Measurements from ENCODE around the gene DTX3L. TPM values are rescaled to one million over a fixed set of nuclear protein-coding genes. Genes with fewer than 3 reads are reported as not detected.
A peak's percentile ranks its signal among the peaks of the same experiment; 100 is the strongest.

DTX3L gene
- total RNA-seq, 1 experiment from 2014 or later, result 10.9 TPM

DNA sequence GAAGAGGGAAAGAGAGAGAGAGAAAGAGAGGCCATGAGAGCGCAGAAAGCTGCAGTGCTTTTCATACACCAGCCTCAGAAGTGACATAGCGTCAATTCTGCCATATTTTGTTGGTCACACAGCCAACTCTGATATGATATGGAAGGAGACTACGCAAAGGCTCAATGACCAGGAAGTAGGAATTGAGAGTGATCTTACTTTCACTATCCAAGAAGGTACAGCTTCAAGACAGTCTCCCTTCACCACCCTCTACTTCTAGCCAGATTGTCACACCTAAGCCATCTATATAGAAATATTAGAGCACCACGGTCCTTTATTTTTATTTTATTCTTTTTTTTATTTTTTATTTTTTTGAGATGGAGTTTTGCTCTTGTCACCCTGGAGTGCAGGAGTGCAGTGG, 34.4 kb downstream of the DTX3L start:
- no peaks in the 10 kb centered on the region for H3K4me1 ChIP-seq (replicated peaks)
- no peaks in the 10 kb centered on the region for H3K9me3 ChIP-seq (replicated peaks)
- H3K27ac ChIP-seq, result no peak overlapping the region
- no peak for DNase-seq (ENCODE audit: low read depth in 1 of 2, low spot score in 2 of 2)
- no peaks in the 10 kb centered on the region for H3K36me3 ChIP-seq
- no peak overlapping the region for H3K4me3 ChIP-seq
- no peaks in the 10 kb centered on the region for H3K27me3 ChIP-seq (replicated peaks)

DNA sequence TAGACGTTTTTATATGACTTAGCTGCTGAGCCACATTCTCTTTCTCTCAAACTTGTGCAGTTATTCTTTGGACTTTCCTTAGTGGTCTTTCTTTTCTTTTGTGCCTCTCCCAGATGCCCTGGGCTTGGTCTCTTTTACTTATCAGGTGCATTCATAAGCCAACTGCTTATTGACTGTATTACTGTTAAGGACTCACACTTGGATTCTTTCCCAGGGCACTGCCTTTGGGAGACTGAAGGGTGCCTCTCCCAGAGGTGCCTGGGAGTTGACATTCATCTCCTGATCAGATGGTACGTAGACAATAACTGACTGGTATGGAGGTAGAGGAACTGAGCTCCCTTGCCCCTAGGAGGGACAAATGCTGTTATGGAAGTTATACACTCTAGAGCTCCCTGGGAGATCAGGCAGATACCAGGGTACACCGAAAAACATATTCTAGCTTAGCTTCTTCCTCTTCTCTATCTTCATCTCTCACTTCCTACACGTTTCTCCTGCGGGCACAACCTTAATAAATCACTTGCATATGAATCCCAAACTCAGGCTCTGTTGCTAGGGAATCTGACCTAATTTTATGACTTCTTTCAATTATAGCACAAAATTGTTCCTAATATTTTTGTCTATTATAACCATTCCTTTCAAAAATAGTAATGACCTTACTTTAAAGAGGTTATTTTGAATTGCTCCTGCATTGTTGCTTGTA, 38.0 kb downstream of the DTX3L start:
- no peaks in the 10 kb centered on the region for H3K27me3 ChIP-seq (replicated peaks)
- no peak for DNase-seq (ENCODE audit: low read depth in 1 of 2, low spot score in 2 of 2)
- H3K4me3 ChIP-seq, result no peak overlapping the region
- no peaks in the 10 kb centered on the region for H3K4me1 ChIP-seq (replicated peaks)
- no peaks in the 10 kb centered on the region for H3K9me3 ChIP-seq (replicated peaks)
- no peak overlapping the region for H3K27ac ChIP-seq
- no peaks in the 10 kb centered on the region for H3K36me3 ChIP-seq

DNA sequence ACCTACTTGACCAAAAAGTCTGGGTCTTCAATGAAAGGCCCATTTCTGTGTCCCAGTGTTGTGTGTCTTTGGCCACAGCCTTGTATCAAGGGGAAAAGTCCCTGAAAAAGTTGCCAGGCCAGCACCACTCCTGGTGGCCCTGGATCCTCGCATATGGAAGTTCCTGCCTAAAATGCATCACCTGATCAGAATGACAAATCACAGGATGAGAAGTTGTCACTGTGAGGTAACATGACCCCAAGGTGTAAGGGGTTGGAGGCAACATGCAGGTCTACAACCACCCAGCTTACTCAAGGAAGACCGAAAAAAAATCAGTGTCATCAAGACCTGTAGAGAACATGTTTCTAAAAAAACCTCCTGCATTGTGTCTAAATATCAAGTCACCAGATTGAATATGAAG, 38.9 kb downstream of the DTX3L start:
- Histone ChIP-seq H3K4me1 (replicated peaks) (no peaks in the 10 kb centered on the region), H3K27me3 (replicated peaks) (no peaks in the 10 kb centered on the region), H3K9me3 (replicated peaks) (no peaks in the 10 kb centered on the region), H3K4me3 (no peak overlapping the region), H3K27ac (no peak overlapping the region), H3K36me3 (no peaks in the 10 kb centered on the region)
- no peak for DNase-seq (ENCODE audit: low read depth in 1 of 2, low spot score in 2 of 2)

DNA sequence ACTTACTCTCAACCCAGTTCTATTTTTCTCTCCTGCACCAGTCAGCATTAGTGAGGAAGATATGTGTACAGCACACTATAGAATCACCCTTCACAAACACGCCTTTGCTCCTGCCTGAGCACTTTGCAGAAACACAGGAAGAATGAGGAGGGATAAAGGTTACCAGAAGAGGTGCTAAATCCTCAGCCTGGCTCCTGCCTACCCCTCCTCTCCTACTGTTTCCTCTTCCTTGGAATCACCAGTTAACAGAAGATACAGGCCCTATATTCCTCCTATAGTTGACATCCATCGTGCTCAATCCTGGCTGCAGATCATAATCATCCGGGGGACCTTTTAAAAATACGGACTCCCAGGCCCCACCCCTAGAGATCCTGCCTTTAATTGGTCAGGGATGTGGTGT, 42.2 kb downstream of the DTX3L start:
- Histone ChIP-seq H3K4me1 (replicated peaks) (0 out of 2 replicates have a peak, but pooled peaks cover 3% of the 10 kb centered on the region), H3K27me3 (replicated peaks) (no peaks in the 10 kb centered on the region), H3K36me3 (no peaks in the 10 kb centered on the region), H3K9me3 (replicated peaks) (no peaks in the 10 kb centered on the region; the same call in 1 of the 2 replicates), H3K27ac (no peak overlapping the region), H3K4me3 (no peak overlapping the region)
- no peak for DNase-seq (ENCODE audit: low read depth in 1 of 2, low spot score in 2 of 2)

DNA sequence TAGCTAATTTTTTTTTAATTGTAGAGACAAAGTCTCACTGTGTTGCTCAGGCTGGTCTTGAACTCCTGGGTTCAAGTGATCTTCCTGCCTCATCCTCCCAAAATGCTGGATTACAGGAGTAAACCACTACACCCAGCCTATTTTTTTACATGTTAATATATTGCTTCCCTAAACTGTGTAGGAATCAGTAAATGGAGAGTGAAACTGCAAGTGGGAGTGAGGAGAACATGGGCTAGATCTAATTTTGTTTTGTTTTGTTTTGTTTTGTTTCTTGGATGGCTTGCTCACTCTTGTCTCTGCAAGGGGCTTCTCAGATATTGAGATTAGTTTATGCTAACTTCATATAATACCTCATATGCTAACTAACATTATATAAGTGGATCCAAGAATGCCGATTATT, 44.8 kb downstream of the DTX3L start:
- Histone ChIP-seq H3K9me3 (replicated peaks) (no peaks in the 10 kb centered on the region; the same call in 1 of the 2 replicates), H3K4me1 (replicated peaks) (0 out of 2 replicates have a peak, but pooled peaks cover 3% of the 10 kb centered on the region), H3K4me3 (no peak overlapping the region), H3K27me3 (replicated peaks) (no peaks in the 10 kb centered on the region), H3K36me3 (no peaks in the 10 kb centered on the region), H3K27ac (no peak overlapping the region)
- no peak for DNase-seq (ENCODE audit: low read depth in 1 of 2, low spot score in 2 of 2)

DNA sequence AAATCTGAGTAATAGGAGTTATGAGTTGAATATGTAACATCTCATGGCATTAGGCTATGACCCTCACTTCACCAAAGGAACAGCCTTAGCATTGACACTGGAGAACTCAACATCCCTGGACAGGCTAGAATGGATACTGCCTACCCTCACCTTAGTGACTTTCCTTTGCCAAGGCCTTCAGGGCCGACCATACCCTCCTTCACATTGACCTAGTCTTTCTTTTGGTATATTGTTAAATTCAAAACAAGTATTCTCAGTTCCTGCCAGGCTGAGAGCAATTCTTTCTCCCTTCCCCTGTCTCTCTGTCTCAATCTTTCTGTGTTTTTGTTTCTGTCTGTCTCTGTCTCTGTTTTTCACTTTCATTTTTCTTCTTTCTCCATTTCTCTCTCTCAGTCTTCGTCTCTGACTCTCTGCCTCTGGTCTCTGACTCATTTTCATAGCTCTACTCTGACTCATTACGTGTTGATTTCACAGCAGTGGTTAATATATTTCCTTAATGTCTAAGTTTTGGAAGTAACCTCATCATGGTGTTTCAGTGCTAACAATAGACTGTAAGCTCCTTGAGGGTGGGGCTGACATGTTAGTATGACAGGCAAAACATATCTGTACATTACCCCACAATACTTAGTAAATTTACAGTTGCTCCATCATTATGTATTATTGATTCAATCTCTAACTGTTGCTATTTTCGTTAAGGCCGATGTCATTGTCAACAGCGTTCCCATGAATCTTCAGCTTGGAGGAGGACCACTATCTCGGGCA, 45.8 kb downstream of the DTX3L start:
- Histone ChIP-seq H3K27ac (peak overlapping the region; percentile 85), H3K4me3 (no peak overlapping the region), H3K9me3 (replicated peaks) (no peaks in the 10 kb centered on the region; the same call in 1 of the 2 replicates), H3K36me3 (no peaks in the 10 kb centered on the region), H3K27me3 (replicated peaks) (no peaks in the 10 kb centered on the region), H3K4me1 (replicated peaks) (0 out of 2 replicates have a peak, but pooled peaks cover 3% of the 10 kb centered on the region)
- DNase-seq (ENCODE audit: low read depth in 1 of 2, low spot score in 2 of 2), result peak in 1 of 2 experiments; percentile 75

DNA sequence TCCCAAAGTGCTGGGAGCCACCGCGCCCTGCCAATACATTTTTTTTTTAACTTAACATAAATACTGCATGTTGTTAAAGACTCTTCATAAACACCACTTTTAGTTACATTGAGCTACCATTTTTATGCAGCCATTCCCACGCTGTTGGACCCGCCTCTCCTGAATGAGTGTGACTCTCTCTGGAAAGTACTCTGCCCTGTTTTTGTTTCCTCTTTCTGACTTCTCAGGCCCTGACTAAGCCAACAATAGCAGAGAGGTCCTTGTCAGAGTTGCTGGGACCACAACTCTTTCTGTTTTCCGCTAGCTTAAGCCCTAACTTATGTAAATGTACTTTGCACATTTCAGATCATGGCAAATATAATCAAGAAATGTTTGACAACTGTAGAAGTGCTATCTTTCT, 48.6 kb downstream of the DTX3L start:
- Histone ChIP-seq H3K4me3 (no peak overlapping the region), H3K4me1 (replicated peaks) (0 out of 2 replicates have a peak, but pooled peaks cover 3% of the 10 kb centered on the region), H3K27me3 (replicated peaks) (no peaks in the 10 kb centered on the region), H3K9me3 (replicated peaks) (no peaks in the 10 kb centered on the region; the same call in 1 of the 2 replicates), H3K27ac (no peak overlapping the region), H3K36me3 (no peaks in the 10 kb centered on the region)
- no peak for DNase-seq (ENCODE audit: low read depth in 1 of 2, low spot score in 2 of 2)

DNA sequence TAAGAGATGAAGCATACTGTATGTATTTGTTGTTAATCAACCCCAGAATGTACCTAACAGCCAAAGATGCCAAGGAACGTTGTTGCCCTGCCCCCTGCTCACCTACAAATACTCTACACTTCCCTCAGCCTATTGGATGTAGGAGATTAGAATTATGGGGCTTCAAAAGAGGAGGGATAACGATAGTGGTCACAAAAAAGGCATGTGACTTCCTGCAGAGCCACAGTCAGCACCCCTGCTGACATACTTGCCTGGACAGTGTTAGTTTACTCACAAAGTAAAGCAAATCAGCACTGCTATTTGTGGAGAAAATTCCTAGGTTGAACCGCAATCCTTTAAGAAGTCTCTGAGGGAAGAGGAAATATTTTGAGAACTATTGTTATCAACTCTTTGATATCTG, 51.2 kb downstream of the DTX3L start:
- no peaks in the 10 kb centered on the region; the same call in 1 of the 2 replicates for H3K9me3 ChIP-seq (replicated peaks)
- no peak overlapping the region for H3K4me3 ChIP-seq
- no peak for DNase-seq (ENCODE audit: low read depth in 1 of 2, low spot score in 2 of 2)
- 0 out of 2 replicates have a peak, but pooled peaks cover 4% of the 10 kb centered on the region for H3K27me3 ChIP-seq (replicated peaks)
- H3K4me1 ChIP-seq (replicated peaks), result no peaks in the 10 kb centered on the region
- H3K36me3 ChIP-seq, result no peaks in the 10 kb centered on the region
- H3K27ac ChIP-seq, result no peak overlapping the region

DNA sequence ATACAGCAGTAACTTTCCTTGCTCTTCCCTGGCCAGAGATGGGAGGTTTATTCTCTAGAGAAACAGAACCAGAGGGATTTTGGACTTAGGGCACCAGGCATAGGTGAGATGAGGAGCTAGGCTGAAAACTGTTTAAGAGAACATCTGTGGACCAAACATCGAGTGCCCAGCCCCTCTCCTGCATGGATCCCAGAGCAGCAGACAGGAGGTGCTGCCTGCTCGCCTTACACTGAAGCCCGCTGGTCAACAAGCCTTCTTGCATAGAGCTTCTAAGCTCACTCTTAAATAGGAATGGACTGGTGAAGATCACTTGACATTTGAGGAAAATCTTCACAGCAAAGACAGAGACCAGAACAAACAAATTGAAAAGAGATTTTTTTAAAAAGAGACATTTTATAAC, 54.5 kb downstream of the DTX3L start:
- DNase-seq (ENCODE audit: low read depth in 1 of 2, low spot score in 2 of 2), result no peak
- 0 out of 2 replicates have a peak, but pooled peaks cover 4% of the 10 kb centered on the region for H3K27me3 ChIP-seq (replicated peaks)
- H3K27ac ChIP-seq, result no peak overlapping the region
- H3K4me1 ChIP-seq (replicated peaks), result no peaks in the 10 kb centered on the region
- H3K36me3 ChIP-seq, result no peaks in the 10 kb centered on the region
- no peaks in the 10 kb centered on the region for H3K9me3 ChIP-seq (replicated peaks)
- H3K4me3 ChIP-seq, result no peak overlapping the region

DNA sequence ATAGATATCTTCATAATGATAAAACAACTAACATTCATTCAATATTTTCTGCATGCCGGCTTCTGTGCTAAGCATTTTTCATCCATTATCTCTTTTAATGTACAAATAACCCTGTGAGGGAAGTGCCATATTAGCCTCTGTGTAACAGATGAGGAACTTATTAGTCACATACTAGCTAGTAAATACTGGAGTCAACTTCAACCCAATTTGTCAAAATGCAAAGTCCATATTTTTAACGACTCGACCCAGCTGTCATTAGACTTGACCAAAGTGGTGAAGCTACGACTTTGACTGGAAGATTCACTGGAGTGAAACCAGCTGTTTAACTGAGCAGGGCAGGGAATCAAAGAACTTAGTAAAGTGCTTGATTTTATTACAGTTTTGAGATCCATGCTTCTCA, 54.9 kb downstream of the DTX3L start:
- 0 out of 2 replicates have a peak, but pooled peaks cover 4% of the 10 kb centered on the region for H3K27me3 ChIP-seq (replicated peaks)
- no peak overlapping the region for H3K4me3 ChIP-seq
- no peak overlapping the region for H3K27ac ChIP-seq
- H3K36me3 ChIP-seq, result no peaks in the 10 kb centered on the region
- DNase-seq (ENCODE audit: low read depth in 1 of 2, low spot score in 2 of 2), result no peak
- no peaks in the 10 kb centered on the region for H3K4me1 ChIP-seq (replicated peaks)
- H3K9me3 ChIP-seq (replicated peaks), result no peaks in the 10 kb centered on the region

DNA sequence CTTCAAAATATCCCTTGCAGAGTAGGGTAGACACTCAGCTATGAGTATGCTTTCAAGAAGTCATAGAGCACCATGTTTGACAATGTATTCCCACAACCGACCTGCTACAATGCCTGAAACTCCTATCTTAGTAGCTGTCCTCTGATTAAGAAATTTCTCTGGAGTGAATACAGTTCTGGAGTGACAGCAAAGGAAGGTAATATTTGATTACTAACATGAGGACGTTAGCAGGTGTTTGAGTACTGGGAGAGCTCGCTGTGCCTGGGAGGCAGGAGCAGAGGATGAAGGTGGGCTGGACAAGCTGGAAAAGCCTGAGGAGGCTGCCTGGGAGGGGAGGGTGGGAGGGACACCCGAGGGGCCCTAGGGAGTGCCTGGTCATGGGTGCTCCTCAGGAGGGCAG, 56.3 kb downstream of the DTX3L start:
- Histone ChIP-seq H3K36me3 (no peaks in the 10 kb centered on the region), H3K4me3 (no peak overlapping the region), H3K4me1 (replicated peaks) (no peaks in the 10 kb centered on the region), H3K27ac (no peak overlapping the region), H3K27me3 (replicated peaks) (0 out of 2 replicates have a peak, but pooled peaks cover 4% of the 10 kb centered on the region), H3K9me3 (replicated peaks) (no peaks in the 10 kb centered on the region)
- DNase-seq (ENCODE audit: low read depth in 1 of 2, low spot score in 2 of 2), result no peak

DNA sequence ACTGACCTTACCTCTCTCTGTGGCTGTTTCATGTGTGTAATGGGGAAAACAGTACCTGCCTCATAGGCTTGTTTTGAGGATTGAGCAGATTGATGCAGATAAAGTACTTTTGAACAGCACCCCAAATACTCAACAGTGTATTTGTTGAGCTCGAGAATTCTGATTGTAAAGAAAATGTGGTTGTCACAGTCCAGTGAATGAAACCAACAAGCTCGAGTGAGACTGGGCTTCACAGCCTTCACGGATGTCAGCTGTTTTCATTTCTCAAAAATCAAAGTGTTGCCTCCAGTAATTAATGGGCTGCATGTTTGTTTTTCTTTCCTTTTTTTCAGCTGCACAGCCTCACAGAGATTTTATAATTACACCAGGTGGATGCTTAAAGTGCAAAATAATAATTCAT, 57.0 kb downstream of the DTX3L start:
- DNase-seq (ENCODE audit: low read depth in 1 of 2, low spot score in 2 of 2), result no peak
- Histone ChIP-seq H3K27me3 (replicated peaks) (0 out of 2 replicates have a peak, but pooled peaks cover 4% of the 10 kb centered on the region), H3K9me3 (replicated peaks) (no peaks in the 10 kb centered on the region), H3K4me3 (no peak overlapping the region), H3K36me3 (no peaks in the 10 kb centered on the region), H3K27ac (no peak overlapping the region), H3K4me1 (replicated peaks) (no peaks in the 10 kb centered on the region)

DNA sequence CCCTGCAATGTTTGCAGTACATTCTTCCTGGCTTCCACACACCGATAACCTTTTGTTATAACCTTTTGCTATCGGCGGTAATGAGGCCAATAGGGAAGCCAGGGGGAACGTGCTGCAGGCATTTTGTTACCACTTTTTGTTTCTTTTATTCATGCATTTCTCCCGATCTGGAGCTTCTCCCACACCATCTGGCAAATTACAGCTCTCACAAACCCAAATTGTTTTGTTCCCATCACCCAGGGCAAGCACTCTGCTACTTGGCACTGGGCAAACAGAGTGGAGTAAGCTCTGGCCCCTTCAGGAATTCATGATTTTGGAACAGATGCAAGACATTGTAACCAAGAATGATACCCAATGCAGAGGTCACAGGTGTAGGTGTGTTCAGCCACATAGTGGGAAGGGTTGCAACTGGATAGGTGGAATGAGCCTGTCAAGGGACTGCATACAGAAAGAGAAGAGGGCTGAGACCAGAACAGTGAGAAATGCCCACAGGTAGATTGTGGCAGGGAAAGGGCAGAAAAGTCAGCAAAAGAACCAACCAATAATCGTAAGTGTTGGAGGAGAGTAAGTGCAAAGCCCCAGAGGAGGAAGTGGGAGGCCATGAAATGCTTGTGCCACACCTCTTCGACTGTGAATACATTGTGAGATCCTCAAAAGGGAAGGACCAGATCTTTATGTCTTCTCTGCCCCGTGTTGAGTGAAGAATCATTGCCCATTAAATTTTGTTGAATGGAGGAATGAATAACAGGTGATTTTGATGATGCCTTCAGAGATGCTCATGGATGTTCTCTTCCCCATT, 59.1 kb downstream of the DTX3L start:
- H3K27me3 ChIP-seq (replicated peaks), result 0 out of 2 replicates have a peak, but pooled peaks cover 4% of the 10 kb centered on the region
- H3K9me3 ChIP-seq (replicated peaks), result no peaks in the 10 kb centered on the region
- no peak overlapping the region for H3K27ac ChIP-seq
- H3K4me3 ChIP-seq, result no peak overlapping the region
- no peak for DNase-seq (ENCODE audit: low read depth in 1 of 2, low spot score in 2 of 2)
- H3K36me3 ChIP-seq, result no peaks in the 10 kb centered on the region
- H3K4me1 ChIP-seq (replicated peaks), result no peaks in the 10 kb centered on the region

Measured in SJSA1 (cell line).